LNCaP clone FGC (cell line): ENCODE measurements around the gene CAPRIN2.

ENCODE experiments used
- DNase-seq: peaks from one replicate; pipeline ENCODE4 v3.0.0-alpha.2; 2011; ENCODE audit warnings: low read depth
- H3K4me3 ChIP-seq: 2 replicates; pipeline ENCODE4 v1.5.1; 2011; ENCODE audit warnings: mild to moderate bottlenecking, low read depth, low read length, control low read depth
- TF ChIP-seq, protein P1 (sequence below): IDR thresholded peaks from 2 replicates; pipeline ENCODE4 v1.5.1; 2012; ENCODE audit warnings: mild to moderate bottlenecking; ENCODE audit not compliant: control insufficient read depth, insufficient read depth; ENCODE audit errors: extremely low read depth

CAPRIN2 gene

DNA sequence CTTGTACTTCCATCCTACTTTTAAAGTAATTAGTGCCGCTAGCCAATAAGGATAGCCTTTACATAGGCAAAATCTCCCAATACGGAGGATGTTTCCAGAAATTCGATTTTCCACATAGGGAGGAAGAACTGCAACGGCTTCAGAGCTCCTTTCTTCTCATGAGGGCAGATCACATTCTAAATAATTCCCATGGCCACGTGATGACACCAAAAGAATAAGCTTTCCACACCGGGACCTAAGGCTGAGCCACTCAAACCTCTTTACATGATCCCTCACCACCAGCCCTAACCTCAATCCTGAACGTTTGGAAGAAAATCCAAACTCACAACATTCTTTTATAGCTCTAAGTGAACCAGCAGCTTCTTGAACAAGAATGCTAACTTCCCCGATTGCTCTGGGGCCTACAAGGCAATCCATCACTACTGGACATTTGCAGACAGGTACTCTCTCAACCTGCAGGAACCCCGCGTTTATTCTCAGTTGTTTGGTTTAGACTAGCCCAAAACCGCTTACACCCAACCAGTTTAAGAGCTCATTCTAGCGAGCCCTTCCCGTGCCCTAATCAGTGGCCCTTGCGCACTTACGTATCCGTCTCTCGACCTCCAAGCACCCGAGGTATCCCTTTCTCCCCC is 884 bp downstream of the CAPRIN2 start:
- no peak for DNase-seq
- TF ChIP-seq, protein P1, sequence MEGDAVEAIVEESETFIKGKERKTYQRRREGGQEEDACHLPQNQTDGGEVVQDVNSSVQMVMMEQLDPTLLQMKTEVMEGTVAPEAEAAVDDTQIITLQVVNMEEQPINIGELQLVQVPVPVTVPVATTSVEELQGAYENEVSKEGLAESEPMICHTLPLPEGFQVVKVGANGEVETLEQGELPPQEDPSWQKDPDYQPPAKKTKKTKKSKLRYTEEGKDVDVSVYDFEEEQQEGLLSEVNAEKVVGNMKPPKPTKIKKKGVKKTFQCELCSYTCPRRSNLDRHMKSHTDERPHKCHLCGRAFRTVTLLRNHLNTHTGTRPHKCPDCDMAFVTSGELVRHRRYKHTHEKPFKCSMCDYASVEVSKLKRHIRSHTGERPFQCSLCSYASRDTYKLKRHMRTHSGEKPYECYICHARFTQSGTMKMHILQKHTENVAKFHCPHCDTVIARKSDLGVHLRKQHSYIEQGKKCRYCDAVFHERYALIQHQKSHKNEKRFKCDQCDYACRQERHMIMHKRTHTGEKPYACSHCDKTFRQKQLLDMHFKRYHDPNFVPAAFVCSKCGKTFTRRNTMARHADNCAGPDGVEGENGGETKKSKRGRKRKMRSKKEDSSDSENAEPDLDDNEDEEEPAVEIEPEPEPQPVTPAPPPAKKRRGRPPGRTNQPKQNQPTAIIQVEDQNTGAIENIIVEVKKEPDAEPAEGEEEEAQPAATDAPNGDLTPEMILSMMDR: no peak

DNA sequence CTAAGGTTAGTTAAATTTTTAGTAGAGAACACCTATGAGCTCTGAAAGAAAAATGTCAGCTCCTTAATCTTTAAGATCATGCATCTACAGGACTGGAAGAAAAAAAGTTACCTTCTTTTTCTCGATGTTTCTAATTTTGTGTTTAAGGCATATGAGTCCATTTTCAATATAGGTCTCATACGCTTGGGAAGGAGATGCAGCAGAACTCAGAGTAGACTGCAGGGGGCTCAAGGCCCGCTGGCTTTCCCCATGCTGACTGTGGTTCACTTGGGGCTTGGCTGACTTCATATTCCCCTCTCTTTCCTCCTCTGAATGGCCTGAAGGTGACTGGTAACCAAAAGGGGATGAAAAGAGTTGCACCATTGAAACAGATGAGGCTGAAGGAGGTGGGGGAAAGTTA is 1.5 kb downstream of the CAPRIN2 start:
- H3K4me3 ChIP-seq: no peak overlapping the region
- TF ChIP-seq, protein P1: no peak
- DNase-seq: no peak

More for the DNA sequence above, 884 bp downstream of the CAPRIN2 start:
- H3K4me3 ChIP-seq: peak overlapping the region; percentile 55

DNA sequence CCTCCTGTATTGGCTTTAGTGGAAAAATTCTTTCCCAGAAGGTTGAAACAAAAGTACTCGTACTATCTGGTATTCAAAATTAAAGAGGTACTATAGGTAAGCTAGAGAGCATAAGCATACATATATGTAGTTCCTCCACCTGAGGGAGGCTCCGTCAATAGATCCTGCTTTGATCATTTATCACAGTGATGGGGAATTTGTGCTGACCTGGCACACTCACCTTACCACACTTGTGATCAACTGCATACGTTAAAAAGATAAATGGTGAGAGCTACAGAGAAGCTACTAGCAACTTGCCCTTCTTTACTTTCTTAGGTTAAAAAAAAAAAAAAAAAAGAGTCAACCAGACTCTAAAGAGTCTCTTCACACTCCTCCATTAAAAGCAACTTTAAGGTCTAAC is 2.5 kb downstream of the CAPRIN2 start:
- no peak overlapping the region for H3K4me3 ChIP-seq
- TF ChIP-seq, protein P1: no peak
- no peak for DNase-seq

DNA sequence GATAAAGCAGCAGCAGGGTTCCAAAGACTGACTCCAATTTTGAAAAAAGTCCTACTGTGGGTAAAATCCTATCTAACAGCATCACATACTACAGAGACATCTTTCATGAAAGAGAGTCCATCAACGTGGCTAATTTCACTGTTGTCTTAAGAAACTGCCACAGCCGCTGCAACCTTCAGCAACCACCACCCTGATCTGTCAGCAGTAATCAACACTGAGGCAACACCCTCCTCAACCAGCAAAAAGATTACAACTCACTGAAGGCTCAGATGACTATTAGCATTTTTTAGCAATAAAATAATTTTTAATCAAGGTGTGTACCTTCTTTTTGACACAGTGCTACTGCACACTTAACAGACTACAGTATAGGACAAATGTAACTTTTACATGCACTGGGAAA is 6.6 kb downstream of the CAPRIN2 start:
- no peak for DNase-seq
- no peak overlapping the region for H3K4me3 ChIP-seq
- TF ChIP-seq, protein P1: no peak

DNA sequence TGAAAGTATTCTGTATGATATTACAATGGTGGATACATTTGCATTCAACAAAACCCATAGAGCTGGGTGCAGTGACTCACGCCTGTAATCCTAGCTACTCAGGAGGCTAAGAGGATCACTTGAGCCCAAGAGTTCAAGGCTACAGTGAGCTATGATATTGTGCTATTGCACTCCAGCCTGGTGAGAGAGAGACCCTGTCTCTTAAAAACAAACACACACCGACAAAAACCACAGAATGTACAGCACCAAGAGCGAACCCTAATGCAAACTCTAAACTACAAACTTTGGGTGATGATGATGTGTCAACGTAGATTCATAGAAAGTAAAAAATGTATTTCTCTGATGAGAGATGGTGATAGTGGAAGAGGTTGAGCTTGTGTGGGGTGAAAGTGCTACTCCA is 8.6 kb downstream of the CAPRIN2 start:
- TF ChIP-seq, protein P1: no peak
- DNase-seq: no peak
- H3K4me3 ChIP-seq: no peak overlapping the region

DNA sequence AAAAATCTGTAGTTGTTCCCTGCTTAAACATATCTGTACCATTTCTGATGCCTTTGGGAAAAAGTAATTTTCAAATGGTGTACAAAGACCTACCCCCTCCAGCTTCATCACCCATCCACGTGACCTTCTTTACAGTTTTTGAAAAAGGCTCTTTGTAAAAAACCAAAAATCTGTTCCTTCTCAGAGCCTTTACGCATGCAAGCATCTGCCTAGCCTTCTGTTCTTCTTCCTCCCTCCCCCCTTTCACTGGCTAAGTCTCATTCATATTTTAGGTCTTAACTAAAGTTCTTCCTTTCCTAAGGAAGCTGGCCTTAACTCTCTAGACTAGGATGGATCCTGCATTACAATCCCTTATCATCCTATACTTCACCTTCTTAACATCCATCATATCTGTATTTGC is 10.4 kb downstream of the CAPRIN2 start:
- TF ChIP-seq, protein P1: no peak
- no peak for DNase-seq
- H3K4me3 ChIP-seq: no peak overlapping the region

DNA sequence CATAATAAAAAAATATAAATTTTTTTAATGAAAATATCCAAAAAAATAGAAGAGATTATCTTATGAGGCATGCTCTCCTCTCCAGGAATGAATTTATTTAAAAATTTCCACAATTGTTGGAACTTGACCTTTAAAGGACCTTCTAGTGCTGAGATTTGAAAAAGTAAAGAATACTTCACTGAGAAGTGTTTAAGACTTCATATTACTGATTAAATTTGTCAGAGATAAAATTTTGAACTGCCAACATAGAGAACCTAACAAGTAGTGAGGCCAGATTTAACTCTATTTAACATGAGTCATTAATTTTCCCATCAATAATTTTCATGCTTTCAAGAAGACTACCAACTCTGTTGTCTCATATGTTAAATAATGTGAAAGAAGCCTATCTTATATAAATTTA is 14.5 kb downstream of the CAPRIN2 start:
- H3K4me3 ChIP-seq: no peak overlapping the region
- TF ChIP-seq, protein P1: no peak
- DNase-seq: no peak
